Neural cell (in vitro differentiated cells): ENCODE measurements around the gene PLCL1. TPM values are rescaled to one million over a fixed set of nuclear protein-coding genes. Genes with fewer than 3 reads are reported as not detected.

Experiments
- H2AFZ ChIP-seq: fragments of 200-600, 300-800 bp; sonication (generic), shearing (Covaris generic); 2 replicates; pipeline ENCODE4 v1.6.0; 2014; ENCODE audit warnings: low read depth, mild to moderate bottlenecking, antibody characterized with exemption, low read length, moderate library complexity
- H3F3A ChIP-seq: fragments of 200-600 bp; shearing (Covaris generic); 2 replicates; pipeline ENCODE4 v1.6.1; 2016; ENCODE audit warnings: mild to moderate bottlenecking, moderate library complexity, mixed read lengths, antibody characterized with exemption, low read length; ENCODE audit not compliant: insufficient read depth, poor library complexity, severe bottlenecking
- H3K27ac ChIP-seq: fragments of 200-600, 300-800 bp; sonication (generic), shearing (Covaris generic); 2 replicates; pipeline ENCODE4 v1.5.1; 2014; ENCODE audit warnings: mild to moderate bottlenecking, low read length, moderate library complexity
- H3K27me3 ChIP-seq: fragments of 300-800, 200-600 bp; sonication (generic), shearing (Covaris generic); 2 replicates; pipeline ENCODE4 v1.6.0; 2014; ENCODE audit warnings: mild to moderate bottlenecking, low read depth, low read length, moderate library complexity; ENCODE audit not compliant: insufficient read depth
- H3K36me3 ChIP-seq: fragments of 300-800, 200-600 bp; sonication (generic), shearing (Covaris generic); 2 replicates; pipeline ENCODE4 v1.5.1; 2014; ENCODE audit warnings: mild to moderate bottlenecking, antibody characterized with exemption, low read length, moderate library complexity; ENCODE audit not compliant: insufficient read depth
- H3K4me2 ChIP-seq: fragments of 300-800, 200-600 bp; sonication (generic), shearing (Covaris generic); 2 replicates; pipeline ENCODE4 v1.6.0; 2014; ENCODE audit warnings: mild to moderate bottlenecking, low read length
- H3K4me3 ChIP-seq: fragments of 300-800, 200-600 bp; sonication (generic), shearing (Covaris generic); 2 replicates; pipeline ENCODE4 v1.5.1; 2014; ENCODE audit warnings: mild to moderate bottlenecking, low read length, moderate library complexity
- H3K79me2 ChIP-seq: fragments of 200-600 bp; shearing (Covaris generic); replicated peaks from 2 replicates; pipeline ENCODE4 v1.6.0; 2014; ENCODE audit warnings: mild to moderate bottlenecking, low read length, moderate library complexity; ENCODE audit not compliant: insufficient read depth
- H3K9ac ChIP-seq: fragments of 300-800, 200-600 bp; sonication (generic), shearing (Covaris generic); 2 replicates; pipeline ENCODE4 v1.6.1; 2016; ENCODE audit warnings: mild to moderate bottlenecking, low read length, mixed read lengths
- H3K9me2 ChIP-seq: fragments of 200-600 bp; shearing (Covaris generic); 2 replicates; pipeline ENCODE4 v1.6.1; 2016; ENCODE audit warnings: mild to moderate bottlenecking, low read length, mixed read lengths; ENCODE audit not compliant: insufficient read depth
- H3K9me3 ChIP-seq: fragments of 200-600, 300-800 bp; sonication (generic), shearing (Covaris generic); 2 replicates; pipeline ENCODE4 v1.6.1; 2016; ENCODE audit warnings: mild to moderate bottlenecking, mixed run types, low read length, moderate library complexity, mixed read lengths
- H4K20me1 ChIP-seq: fragments of 200-600 bp; shearing (Covaris generic); 2 replicates; pipeline ENCODE4 v1.6.1; 2016; ENCODE audit warnings: mild to moderate bottlenecking, mixed run types; ENCODE audit not compliant: insufficient read depth
- EP300 ChIP-seq: fragments of 450-650 bp; conservative IDR thresholded peaks from 2 replicates; pipeline ENCODE4 v1.6.1; 2014; ENCODE audit warnings: antibody characterized with exemption, mild to moderate bottlenecking, moderate library complexity; ENCODE audit not compliant: poor library complexity, severe bottlenecking
- EZH2 ChIP-seq: fragments of 200-600, 300-800 bp; shearing (Covaris generic), sonication (generic); IDR thresholded peaks from 2 replicates; pipeline ENCODE4 v1.6.1; 2014; ENCODE audit warnings: antibody characterized with exemption, low read length, borderline replicate concordance, mild to moderate bottlenecking; ENCODE audit not compliant: insufficient read depth, poor library complexity, severe bottlenecking
- MXI1 ChIP-seq: fragments of 450-650 bp; conservative IDR thresholded peaks from 2 replicates; pipeline ENCODE4 v1.6.1; 2014; ENCODE audit warnings: antibody characterized with exemption, mild to moderate bottlenecking; ENCODE audit not compliant: poor library complexity, severe bottlenecking
- POLR2AphosphoS5 ChIP-seq: IDR thresholded peaks from 2 replicates; pipeline ENCODE4 v1.6.1; 2012
- RAD21 ChIP-seq: fragments of 450-650 bp; conservative IDR thresholded peaks from 2 replicates; pipeline ENCODE4 v1.6.1; 2014; ENCODE audit warnings: antibody characterized with exemption, mild to moderate bottlenecking, moderate library complexity
- SMC3 ChIP-seq: fragments of 450-650 bp; conservative IDR thresholded peaks from 2 replicates; pipeline ENCODE4 v1.6.1; 2014; ENCODE audit warnings: antibody characterized with exemption, mild to moderate bottlenecking, moderate library complexity; ENCODE audit not compliant: poor library complexity
- TAF1 ChIP-seq: IDR thresholded peaks from 2 replicates; pipeline ENCODE4 v1.6.1; 2012; ENCODE audit warnings: low read depth
- polyA plus RNA-seq: library from polyadenylated mRNA; depleted of rRNA; stranded (reverse); fragments of >200 nt; gene quantifications from 2 replicates; pipeline ENCODE4 v1.2.3, GENCODE V29; 2014
- TF ChIP-seq, protein P1 (sequence below): fragments of 450-650 bp; IDR thresholded peaks from 2 replicates; pipeline ENCODE4 v1.5.1; 2014; ENCODE audit warnings: antibody characterized with exemption, mild to moderate bottlenecking, moderate library complexity; ENCODE audit not compliant: poor library complexity, severe bottlenecking
- TF ChIP-seq, protein P2 (sequence below): IDR thresholded peaks from 2 replicates; pipeline ENCODE4 v1.6.1; 2012; ENCODE audit warnings: borderline replicate concordance

PLCL1 gene
- polyA plus RNA-seq, 1 donor from 2014 or later = 6.8 TPM

- no peaks in the 10 kb centered on the region for H4K20me1 ChIP-seq
- H3K79me2 ChIP-seq = no peaks in the 10 kb centered on the region
- no peaks in the 10 kb centered on the region for H3K9me3 ChIP-seq
- H3K4me3 ChIP-seq = no peak overlapping the region
- no peak overlapping the region for H3K9ac ChIP-seq
- H3F3A ChIP-seq = no peaks in the 10 kb centered on the region
- no peak overlapping the region for H3K27ac ChIP-seq
- H3K27me3 ChIP-seq = no peaks in the 10 kb centered on the region
- H3K36me3 ChIP-seq = no peaks in the 10 kb centered on the region
- H3K9me2 ChIP-seq = no peaks in the 10 kb centered on the region
- H2AFZ ChIP-seq = no peak overlapping the region
- TF ChIP-seq SMC3 (no peak), RAD21 (no peak), EZH2 (no peak), EP300 (no peak), TAF1 (no peak), MXI1 (no peak), POLR2AphosphoS5 (no peak)
- TF ChIP-seq, protein P1, sequence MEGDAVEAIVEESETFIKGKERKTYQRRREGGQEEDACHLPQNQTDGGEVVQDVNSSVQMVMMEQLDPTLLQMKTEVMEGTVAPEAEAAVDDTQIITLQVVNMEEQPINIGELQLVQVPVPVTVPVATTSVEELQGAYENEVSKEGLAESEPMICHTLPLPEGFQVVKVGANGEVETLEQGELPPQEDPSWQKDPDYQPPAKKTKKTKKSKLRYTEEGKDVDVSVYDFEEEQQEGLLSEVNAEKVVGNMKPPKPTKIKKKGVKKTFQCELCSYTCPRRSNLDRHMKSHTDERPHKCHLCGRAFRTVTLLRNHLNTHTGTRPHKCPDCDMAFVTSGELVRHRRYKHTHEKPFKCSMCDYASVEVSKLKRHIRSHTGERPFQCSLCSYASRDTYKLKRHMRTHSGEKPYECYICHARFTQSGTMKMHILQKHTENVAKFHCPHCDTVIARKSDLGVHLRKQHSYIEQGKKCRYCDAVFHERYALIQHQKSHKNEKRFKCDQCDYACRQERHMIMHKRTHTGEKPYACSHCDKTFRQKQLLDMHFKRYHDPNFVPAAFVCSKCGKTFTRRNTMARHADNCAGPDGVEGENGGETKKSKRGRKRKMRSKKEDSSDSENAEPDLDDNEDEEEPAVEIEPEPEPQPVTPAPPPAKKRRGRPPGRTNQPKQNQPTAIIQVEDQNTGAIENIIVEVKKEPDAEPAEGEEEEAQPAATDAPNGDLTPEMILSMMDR = no peak
- TF ChIP-seq, protein P2, sequence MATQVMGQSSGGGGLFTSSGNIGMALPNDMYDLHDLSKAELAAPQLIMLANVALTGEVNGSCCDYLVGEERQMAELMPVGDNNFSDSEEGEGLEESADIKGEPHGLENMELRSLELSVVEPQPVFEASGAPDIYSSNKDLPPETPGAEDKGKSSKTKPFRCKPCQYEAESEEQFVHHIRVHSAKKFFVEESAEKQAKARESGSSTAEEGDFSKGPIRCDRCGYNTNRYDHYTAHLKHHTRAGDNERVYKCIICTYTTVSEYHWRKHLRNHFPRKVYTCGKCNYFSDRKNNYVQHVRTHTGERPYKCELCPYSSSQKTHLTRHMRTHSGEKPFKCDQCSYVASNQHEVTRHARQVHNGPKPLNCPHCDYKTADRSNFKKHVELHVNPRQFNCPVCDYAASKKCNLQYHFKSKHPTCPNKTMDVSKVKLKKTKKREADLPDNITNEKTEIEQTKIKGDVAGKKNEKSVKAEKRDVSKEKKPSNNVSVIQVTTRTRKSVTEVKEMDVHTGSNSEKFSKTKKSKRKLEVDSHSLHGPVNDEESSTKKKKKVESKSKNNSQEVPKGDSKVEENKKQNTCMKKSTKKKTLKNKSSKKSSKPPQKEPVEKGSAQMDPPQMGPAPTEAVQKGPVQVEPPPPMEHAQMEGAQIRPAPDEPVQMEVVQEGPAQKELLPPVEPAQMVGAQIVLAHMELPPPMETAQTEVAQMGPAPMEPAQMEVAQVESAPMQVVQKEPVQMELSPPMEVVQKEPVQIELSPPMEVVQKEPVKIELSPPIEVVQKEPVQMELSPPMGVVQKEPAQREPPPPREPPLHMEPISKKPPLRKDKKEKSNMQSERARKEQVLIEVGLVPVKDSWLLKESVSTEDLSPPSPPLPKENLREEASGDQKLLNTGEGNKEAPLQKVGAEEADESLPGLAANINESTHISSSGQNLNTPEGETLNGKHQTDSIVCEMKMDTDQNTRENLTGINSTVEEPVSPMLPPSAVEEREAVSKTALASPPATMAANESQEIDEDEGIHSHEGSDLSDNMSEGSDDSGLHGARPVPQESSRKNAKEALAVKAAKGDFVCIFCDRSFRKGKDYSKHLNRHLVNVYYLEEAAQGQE = no peak
- H3K4me2 ChIP-seq = no peak overlapping the region
Observed at GRCh38 chr2:197852108-197852507, 47.7 kb downstream of the PLCL1 start.

GRCh38 chr2:197853549-197853948 is 49.2 kb downstream of the PLCL1 start:
- no peak overlapping the region for H3K4me3 ChIP-seq
- no peaks in the 10 kb centered on the region for H3K36me3 ChIP-seq
- H3K79me2 ChIP-seq = no peaks in the 10 kb centered on the region
- no peaks in the 10 kb centered on the region for H3K9me2 ChIP-seq
- no peak overlapping the region for H3K27ac ChIP-seq
- no peaks in the 10 kb centered on the region for H3F3A ChIP-seq
- no peaks in the 10 kb centered on the region for H3K27me3 ChIP-seq
- H4K20me1 ChIP-seq = no peaks in the 10 kb centered on the region
- H3K9me3 ChIP-seq = no peaks in the 10 kb centered on the region
- no peak overlapping the region for H2AFZ ChIP-seq
- no peak overlapping the region for H3K9ac ChIP-seq
- no peak overlapping the region for H3K4me2 ChIP-seq
- TF ChIP-seq TAF1 = no peak
- no peak for TF ChIP-seq RAD21
- TF ChIP-seq POLR2AphosphoS5 = no peak
- TF ChIP-seq MXI1 = no peak
- TF ChIP-seq, protein P2 = no peak
- TF ChIP-seq, protein P1 = no peak
- TF ChIP-seq EP300 = no peak
- TF ChIP-seq SMC3 = no peak
- no peak for TF ChIP-seq EZH2
